PC-3 (cell line): ENCODE results near the gene SLC44A5. TPM values are rescaled to one million over a fixed set of nuclear protein-coding genes. Genes with fewer than 3 reads are reported as not detected.
"Not testable (repeated sequence)": the region's sequence is repeated elsewhere in the genome, so short reads cannot be mapped to it uniquely, and the experiment has no call there.

Experiments used
- ATAC-seq: fragments of 200-7000 bp; cut with Tn5 transposase; 2 replicates; pipeline ENCODE4 v1.9.1; 2020; ENCODE audit warnings: mild to moderate bottlenecking, moderate library complexity
- BruUV-seq: library from RNA; stranded (reverse); fragments of 400-500 nt; replicated peaks from 2 replicates; lab custom pipeline; 2021; lab: Mats Ljungman, UMichigan
- CTCF ChIA-PET: fragments of 300-600 bp; sonication (Branson Sonifier 250); formaldehyde crosslinking; loops from one replicate; lab custom pipeline; 2022; ENCODE audit warnings: antibody characterized with exemption; lab: Charles Lee
- POLR2A ChIA-PET: fragments of 300-600 bp; sonication (Branson Sonifier 250); formaldehyde crosslinking; loops from one replicate; lab custom pipeline; 2022; ENCODE audit warnings: antibody characterized with exemption; ENCODE audit not compliant: unreplicated experiment; lab: Charles Lee
- DNase-seq: peaks from one replicate; pipeline ENCODE4 v3.0.0-alpha.2; 2015
- H2AFZ ChIP-seq: fragments of 300-600 bp; sonication (generic); 2 replicates; pipeline ENCODE4 v1.6.0; 2016; ENCODE audit warnings: antibody characterized with exemption, low read length
- H3F3A ChIP-seq: fragments of 300-600 bp; sonication (generic); one replicate; pipeline ENCODE4 v1.6.0; 2017; ENCODE audit warnings: antibody characterized with exemption, low read length, control low read depth, mild to moderate bottlenecking; ENCODE audit not compliant: unreplicated experiment
- H3K27ac ChIP-seq: fragments of 300-600 bp; sonication (generic); 2 replicates; pipeline ENCODE4 v1.5.1; 2016; ENCODE audit warnings: mild to moderate bottlenecking, low read length
- H3K27me3 ChIP-seq: fragments of 300-600 bp; sonication (generic); 2 replicates; pipeline ENCODE4 v1.6.1; 2016; ENCODE audit warnings: low read length, mixed read lengths
- H3K36me3 ChIP-seq: fragments of 300-600 bp; sonication (generic); 2 replicates; pipeline ENCODE4 v1.6.1; 2016; ENCODE audit warnings: low read depth, mixed run types, low read length, mixed read lengths
- H3K4me1 ChIP-seq: fragments of 300-600 bp; sonication (generic); 2 replicates; pipeline ENCODE4 v1.5.1; 2016; ENCODE audit warnings: low read length; ENCODE audit not compliant: insufficient read depth
- H3K4me2 ChIP-seq: fragments of 300-600 bp; sonication (generic); 2 replicates; pipeline ENCODE4 v1.6.0; 2016; ENCODE audit warnings: low read length
- H3K4me3 ChIP-seq: fragments of 300-600 bp; sonication (generic); 2 replicates; pipeline ENCODE4 v1.5.1; 2016; ENCODE audit warnings: mild to moderate bottlenecking, low read length, mixed read lengths
- H3K79me2 ChIP-seq: fragments of 300-600 bp; sonication (generic); 2 replicates; pipeline ENCODE4 v1.6.1; 2017; ENCODE audit warnings: low read length, mixed read lengths
- H3K9ac ChIP-seq: fragments of 300-600 bp; sonication (generic); 2 replicates; pipeline ENCODE4 v1.6.0; 2016; ENCODE audit warnings: mild to moderate bottlenecking, low read length
- H3K9me2 ChIP-seq: fragments of 300-600 bp; sonication (generic); replicated peaks from 2 replicates; pipeline ENCODE4 v1.6.1; 2016; ENCODE audit warnings: mixed run types, low read length, mixed read lengths
- H3K9me3 ChIP-seq: fragments of 300-600 bp; sonication (generic); 2 replicates; pipeline ENCODE4 v1.6.1; 2016; ENCODE audit warnings: low read length, mixed read lengths
- H4K20me1 ChIP-seq: fragments of 300-600 bp; sonication (generic); 2 replicates; pipeline ENCODE4 v1.6.1; 2016; ENCODE audit warnings: low read length, mixed read lengths
- CTCF ChIP-seq: fragments of 300-600 bp; sonication (generic); conservative IDR thresholded peaks from 2 replicates; pipeline ENCODE4 v1.5.1; 2017; ENCODE audit warnings: antibody characterized with exemption, low read depth, mild to moderate bottlenecking, low read length
- EZH2 ChIP-seq: fragments of 300-600 bp; sonication (generic); IDR thresholded peaks from one replicate; pipeline ENCODE4 v1.6.1; 2017; ENCODE audit warnings: antibody characterized with exemption, mild to moderate bottlenecking, low read length; ENCODE audit not compliant: unreplicated experiment
- EZH2phosphoT487 ChIP-seq: fragments of 300-600 bp; sonication (generic); IDR thresholded peaks from 2 replicates; pipeline ENCODE4 v1.6.1; 2018; ENCODE audit warnings: mild to moderate bottlenecking, antibody characterized with exemption, low read length, borderline replicate concordance
- intact Hi-C: fragments of 100-400 bp; cut with micrococcal nuclease; formaldehyde crosslinking; loops from 2 replicates; pipeline ENCODE4 v1.9.0; 2023
- total RNA-seq: library from RNA; depleted of rRNA; stranded (reverse); fragments of >200 nt; gene quantifications from 2 replicates; pipeline ENCODE4 v1.2.3, GENCODE V29; 2014

The SLC44A5 gene
- total RNA-seq, 1 experiment from 2014 or later: not detected

- no peak overlapping the region for H3K4me3 ChIP-seq
- no peak overlapping the region for H3K27ac ChIP-seq
- BruUV-seq: no TSS peak
- no peaks in the 10 kb centered on the region for H4K20me1 ChIP-seq
- 0 out of 2 replicates have a peak, but pooled peaks cover 6% of the 10 kb centered on the region for H3K27me3 ChIP-seq
- ATAC-seq (no peak), DNase-seq (no peak)
- H3F3A ChIP-seq: no peaks in the 10 kb centered on the region
- TF ChIP-seq CTCF (no peak), EZH2 (no peak), EZH2phosphoT487 (no peak)
- intact Hi-C loops: no loop called here
- H3K4me1 ChIP-seq: no peaks in the 10 kb centered on the region
- ChIA-PET CTCF (no interaction called here), POLR2A (no interaction called here)
- 0 out of 2 replicates have a peak, but pooled peaks cover 12% of the 10 kb centered on the region for H3K9me3 ChIP-seq
- H3K9me2 ChIP-seq: no peaks in the 10 kb centered on the region
- no peak overlapping the region for H2AFZ ChIP-seq
- no peak overlapping the region for H3K9ac ChIP-seq
- H3K79me2 ChIP-seq: no peaks in the 10 kb centered on the region
- no peaks in the 10 kb centered on the region for H3K36me3 ChIP-seq
- H3K4me2 ChIP-seq: no peak overlapping the region
Measured at GRCh38 chr1:75392278-75392677, 218.6 kb downstream of the SLC44A5 start.

GRCh38 chr1:75375476-75376447 is 235.2 kb downstream of the SLC44A5 start:
- H3K36me3 ChIP-seq, BruUV-seq, H3K9me2 ChIP-seq, H3K27ac ChIP-seq, CTCF ChIA-PET, H3F3A ChIP-seq, H3K9me3 ChIP-seq, H3K4me2 ChIP-seq, DNase-seq, H3K4me3 ChIP-seq, H2AFZ ChIP-seq, H3K9ac ChIP-seq, H3K4me1 ChIP-seq, H4K20me1 ChIP-seq, intact Hi-C loops, H3K79me2 ChIP-seq, ATAC-seq, POLR2A ChIA-PET, H3K27me3 ChIP-seq: not testable (repeated sequence)

- Histone ChIP-seq H3K36me3 (no peaks in the 10 kb centered on the region), H4K20me1 (no peaks in the 10 kb centered on the region), H3K9ac (no peak overlapping the region), H3K4me2 (no peak overlapping the region), H3K27me3 (peaks cover 8% of the 10 kb centered on the region; the same call in 1 of the 2 replicates), H2AFZ (no peak overlapping the region), H3K4me3 (no peak overlapping the region), H3K4me1 (no peaks in the 10 kb centered on the region), H3K79me2 (no peaks in the 10 kb centered on the region), H3F3A (no peaks in the 10 kb centered on the region), H3K27ac (no peak overlapping the region), H3K9me2 (no peaks in the 10 kb centered on the region), H3K9me3 (no peaks in the 10 kb centered on the region)
- BruUV-seq: no TSS peak
- no peak for ATAC-seq
- no peak for DNase-seq
- intact Hi-C loops: no loop called here
- CTCF ChIA-PET: no interaction called here
- TF ChIP-seq EZH2phosphoT487 (no peak), CTCF (no peak), EZH2 (no peak)
- POLR2A ChIA-PET: no interaction called here
Measured at GRCh38 chr1:75373542-75374159, 237.3 kb downstream of the SLC44A5 start.
